Endometrial microvascular endothelial cells (primary cell): ENCODE results near the gene KCNN1. TPM values are rescaled to one million over a fixed set of nuclear protein-coding genes. Genes with fewer than 3 reads are reported as not detected.
"Not testable (repeated sequence)": the region's sequence is repeated elsewhere in the genome, so short reads cannot be mapped to it uniquely, and the experiment has no call there.

Experiments
- in situ Hi-C: cut with HindIII; loops from 2 replicates; pipeline ENCODE4 v1.10.0; 2017; ENCODE audit warnings: low sequenced_read_pairs, low pct_unique_long_range_greater_than_20kb; ENCODE audit errors: inconsistent ontology term
- total RNA-seq: library from RNA; depleted of rRNA; stranded (reverse); fragments of >200 nt; gene quantifications from one replicate; pipeline ENCODE4 v1.2.3, GENCODE V29; 2015; ENCODE audit errors: inconsistent ontology term

The KCNN1 gene
- not detected for total RNA-seq

GRCh38 chr19:17966550-17967256 lies at the start of gene KCNN1:
KCNN1 (plus strand) TSS chr19:17967107; CDS start chr19:17973889, 6,782 bp downstream.
- in situ Hi-C loops = no loop called here

GRCh38 chr19:17918151-17918550 lies 48.8 kb upstream of the KCNN1 start:
- in situ Hi-C loops = not testable (repeated sequence)

DNA sequence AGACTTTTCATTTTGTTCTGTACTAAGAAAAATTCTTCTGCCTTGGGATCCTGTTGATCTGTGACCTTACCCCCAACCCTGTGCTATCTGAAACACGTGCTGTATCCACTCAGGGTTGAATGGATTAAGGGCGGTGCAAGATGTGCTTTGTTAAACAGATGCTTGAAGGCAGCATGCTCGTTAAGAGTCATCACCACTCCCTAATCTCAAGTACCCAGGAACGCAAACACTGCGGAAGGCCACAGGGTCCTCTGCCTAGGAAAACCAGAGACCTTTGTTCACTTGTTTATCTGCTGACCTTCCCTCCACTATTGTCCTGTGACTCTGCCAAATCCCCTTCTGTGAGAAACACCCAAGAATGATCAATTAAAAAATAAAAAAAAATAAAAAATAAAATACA lies 47.8 kb upstream of the KCNN1 start:
- in situ Hi-C loops = not testable (repeated sequence)

GRCh38 chr19:17920527-17920926 lies 46.4 kb upstream of the KCNN1 start:
- in situ Hi-C loops = no loop called here

- in situ Hi-C loops = no loop called here
Observed at GRCh38 chr19:17922138-17922537, 44.8 kb upstream of the KCNN1 start.

DNA sequence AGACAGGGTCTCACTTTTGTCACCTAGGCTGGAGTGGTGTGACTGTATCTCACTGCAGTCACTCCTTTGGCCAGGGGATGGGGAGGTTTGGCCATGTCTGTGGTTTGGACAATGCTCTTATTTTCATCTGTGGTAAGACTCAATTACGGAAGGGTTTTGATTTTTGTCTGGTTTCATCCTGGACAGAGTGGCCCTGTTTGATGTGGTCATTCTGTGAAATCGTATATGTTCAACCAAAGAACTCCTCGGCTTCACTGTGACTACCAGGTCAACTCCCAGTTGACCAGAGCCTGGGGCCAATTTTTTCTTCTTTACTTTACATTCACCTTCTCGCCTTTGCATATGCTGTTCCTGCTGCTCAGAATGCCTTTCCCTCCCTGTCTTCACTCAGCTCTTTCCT lies 40.9 kb upstream of the KCNN1 start:
- in situ Hi-C loops = no loop called here

GRCh38 chr19:17929056-17929455 lies 37.9 kb upstream of the KCNN1 start:
- in situ Hi-C loops = no loop called here

DNA sequence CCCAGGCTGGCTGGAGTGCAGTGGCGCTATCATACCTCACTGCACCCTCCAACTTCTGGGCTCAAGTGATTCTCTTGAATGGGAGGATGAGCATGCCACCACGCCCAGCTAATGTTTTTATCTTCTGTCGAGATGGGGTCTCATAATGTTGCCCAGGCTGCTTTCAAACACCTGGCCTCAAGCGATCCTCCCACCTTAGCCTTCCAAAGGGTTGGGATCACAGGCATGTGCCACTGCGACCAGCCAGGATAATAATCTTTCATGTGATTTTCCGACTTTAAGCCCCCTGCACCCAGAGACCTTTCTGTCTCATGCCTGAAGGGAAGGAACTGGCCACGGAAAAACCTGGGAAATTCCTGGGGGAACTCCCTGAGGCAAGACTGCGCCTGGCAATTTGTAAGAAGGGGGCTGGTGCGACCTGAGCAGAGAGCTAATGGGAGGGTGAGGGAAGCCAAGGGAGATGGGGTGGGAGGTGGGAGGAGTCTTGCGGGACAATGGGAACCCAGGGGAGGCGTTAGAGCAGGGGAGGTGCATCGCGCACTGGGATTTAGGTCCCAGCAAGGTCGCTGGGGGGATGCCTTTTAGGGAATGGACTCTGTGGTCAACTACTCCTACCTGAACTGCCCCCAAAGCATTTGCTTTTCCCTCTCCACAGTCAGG lies 35.2 kb upstream of the KCNN1 start:
- in situ Hi-C loops = no loop called here

DNA sequence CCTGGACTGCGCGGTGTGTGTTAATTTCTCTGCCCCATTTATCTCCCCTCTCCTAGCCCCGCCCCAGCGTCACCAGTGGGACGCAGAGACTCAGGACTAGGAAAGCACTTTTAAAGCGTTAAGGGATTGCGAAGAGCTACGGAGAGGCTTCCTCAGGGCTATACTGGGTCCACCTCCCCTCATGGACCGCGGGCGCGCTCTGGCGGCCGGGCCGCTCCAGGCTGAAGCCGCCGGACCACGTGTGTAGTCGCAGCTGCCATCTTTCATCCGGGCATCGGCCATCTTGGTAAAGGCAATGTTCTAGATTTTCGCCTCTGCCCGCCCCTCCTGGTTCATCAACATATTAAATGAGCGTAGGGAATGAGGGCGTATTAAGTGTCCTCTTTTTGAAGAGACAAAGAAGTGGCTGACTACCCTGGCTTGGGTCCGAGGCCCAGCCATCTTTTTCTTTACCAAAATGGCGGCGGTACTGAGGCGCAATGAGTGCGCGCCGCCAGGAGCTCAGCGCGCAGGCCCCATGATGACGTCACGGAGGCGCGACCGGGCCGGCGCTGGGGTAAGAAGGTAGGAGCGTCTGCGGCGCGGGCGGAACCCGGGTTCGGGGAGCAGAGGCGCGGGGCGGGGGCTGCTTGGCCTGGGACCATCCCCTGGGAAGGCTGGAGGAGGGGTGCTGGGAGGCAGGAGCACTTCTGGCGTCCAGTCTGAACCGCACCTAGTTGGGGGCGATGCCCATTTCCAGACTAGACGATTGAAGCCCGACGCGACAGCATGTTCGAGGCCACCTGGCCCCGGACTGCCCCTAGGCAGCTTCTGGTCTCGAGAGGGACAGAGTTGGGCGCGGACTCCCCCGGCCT lies 34.2 kb upstream of the KCNN1 start, which contains the start of gene CCDC124:
CCDC124 (plus strand) TSS at position 531 of the 854 bp plus-strand sequence. CDS start 3,406 bp downstream, outside the sequence.
- in situ Hi-C loops = no loop called here

DNA sequence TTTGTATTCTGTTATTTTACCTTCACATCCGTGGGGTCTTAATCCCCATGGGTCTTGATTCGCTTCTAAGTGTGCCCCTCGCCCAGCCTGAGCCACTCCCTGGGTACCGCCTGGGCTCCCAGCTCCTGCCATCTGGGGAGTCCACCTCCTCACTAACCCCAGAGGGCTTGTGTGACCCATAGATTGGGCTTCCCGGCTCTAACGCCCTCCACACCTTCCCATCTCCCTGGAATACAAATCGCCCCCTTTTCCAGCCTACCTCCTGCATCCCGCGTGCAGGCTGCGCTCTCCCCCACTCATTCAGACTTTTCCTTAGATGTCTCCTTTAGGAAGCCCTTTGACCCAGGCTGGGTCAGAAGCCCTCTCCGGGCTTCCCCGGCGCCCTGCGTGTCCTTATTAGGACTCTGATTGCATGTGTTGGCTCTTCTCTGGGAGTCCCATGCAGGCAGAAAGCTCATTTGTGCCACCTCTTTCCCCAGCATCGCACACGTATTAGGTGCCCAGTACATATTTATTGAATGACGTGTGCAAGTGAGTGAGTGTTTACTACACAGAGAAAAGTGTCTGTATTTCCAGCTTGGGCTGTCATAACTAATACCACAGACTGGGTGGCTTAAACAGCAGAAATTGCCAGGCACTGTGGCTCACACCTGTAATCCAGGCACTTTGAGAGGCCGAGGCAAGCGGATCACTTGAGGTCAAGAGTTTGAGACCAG lies 33.3 kb upstream of the KCNN1 start:
- in situ Hi-C loops = no loop called here

DNA sequence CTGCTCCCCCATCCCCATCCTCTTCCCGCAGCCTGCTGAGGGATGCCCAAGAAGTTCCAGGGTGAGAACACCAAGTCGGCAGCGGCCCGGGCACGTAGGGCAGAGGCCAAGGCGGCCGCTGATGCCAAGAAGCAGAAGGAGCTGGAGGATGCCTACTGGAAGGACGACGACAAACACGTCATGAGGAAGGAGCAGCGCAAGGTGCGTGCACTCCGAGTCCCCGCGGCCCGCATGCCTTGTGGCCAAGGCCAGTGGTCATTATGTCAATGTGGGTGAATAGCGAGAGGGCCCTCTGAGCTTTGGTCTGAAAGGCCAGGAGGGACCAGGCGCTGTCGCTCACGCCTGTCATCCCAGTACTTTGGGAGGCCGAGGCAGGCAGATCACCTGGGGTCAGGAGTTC lies 30.5 kb upstream of the KCNN1 start:
- in situ Hi-C loops = no loop called here

DNA sequence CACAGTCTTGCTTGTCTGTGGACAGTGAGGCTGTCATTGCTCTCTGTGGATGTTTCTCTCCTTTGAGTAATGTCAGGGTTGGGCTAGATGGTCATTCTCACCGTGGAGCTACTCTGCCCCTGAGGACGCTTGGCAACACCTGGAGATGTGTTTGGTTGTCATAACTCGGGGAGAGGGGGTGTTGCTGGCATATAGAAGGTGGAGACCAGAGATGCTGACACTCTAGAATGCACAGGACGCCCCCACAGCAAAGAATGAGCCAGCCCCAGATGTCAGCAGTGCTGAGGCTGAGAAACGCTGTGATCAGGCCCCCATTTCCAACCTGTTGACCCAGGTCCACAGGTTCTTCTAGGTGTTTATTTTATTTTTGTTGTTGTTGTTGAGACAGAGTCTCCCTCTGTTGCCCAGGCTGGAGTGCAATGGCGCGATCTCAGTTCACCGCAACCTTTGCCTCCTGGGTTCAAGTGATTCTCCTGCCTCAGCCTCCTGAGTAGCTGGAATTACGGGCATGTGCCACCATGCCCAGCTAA lies 29.5 kb upstream of the KCNN1 start:
- in situ Hi-C loops = no loop called here

- in situ Hi-C loops = no loop called here
Observed at GRCh38 chr19:17938092-17938845, 28.6 kb upstream of the KCNN1 start.

- in situ Hi-C loops = no loop called here
Observed at GRCh38 chr19:17942181-17942580, 24.7 kb upstream of the KCNN1 start.

DNA sequence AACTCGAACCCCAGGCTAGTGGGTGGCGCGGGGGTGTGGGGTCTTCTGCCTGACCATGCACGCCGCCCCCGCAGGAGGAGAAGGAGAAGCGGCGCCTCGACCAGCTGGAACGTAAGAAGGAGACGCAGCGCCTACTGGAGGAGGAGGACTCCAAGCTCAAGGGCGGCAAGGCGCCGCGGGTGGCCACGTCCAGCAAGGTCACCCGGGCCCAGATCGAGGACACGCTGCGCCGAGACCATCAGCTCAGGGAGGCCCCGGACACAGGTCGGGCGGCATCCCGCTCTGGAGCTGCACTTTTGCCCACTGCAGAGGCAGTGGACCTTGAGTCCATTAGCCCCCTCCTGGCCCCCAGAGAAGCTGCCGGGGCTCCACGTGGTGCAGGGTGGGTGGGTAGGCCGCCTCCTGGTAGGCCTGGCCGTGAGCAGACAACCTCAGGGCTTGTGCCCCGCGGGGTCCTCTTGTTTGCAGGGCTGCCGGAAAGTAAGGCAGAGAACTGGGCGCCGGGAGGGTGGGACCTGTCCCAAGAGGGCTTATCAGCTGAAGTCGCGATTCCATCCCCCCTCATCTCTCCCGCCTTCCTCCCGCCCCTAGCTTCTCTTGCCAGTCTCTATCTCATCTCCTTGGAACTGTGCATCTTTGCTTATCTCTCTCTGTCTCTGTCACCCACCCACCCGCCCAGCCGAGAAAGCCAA lies 24.2 kb upstream of the KCNN1 start:
- in situ Hi-C loops = no loop called here

- in situ Hi-C loops = no loop called here
Observed at GRCh38 chr19:17943274-17944221, 23.4 kb upstream of the KCNN1 start.
